Measurements from ENCODE around the gene DAB1.

GRCh38 chr1:57064379-57065140 is 359.3 kb downstream of the DAB1 start:
- TF ChIP-seq CTCF (IDR thresholded peaks at IDR 0.05), result no peak
- TF ChIP-seq POLR2A (IDR thresholded peaks at IDR 0.05), result no peak
